Prostate gland (tissue), 2 donors: ENCODE results near the gene TMEM120B.

ENCODE experiments used
- POLR2A ChIP-seq: fragments of 450-650 bp; IDR thresholded peaks from one replicate; pipeline ENCODE4 v1.6.1; 2016; ENCODE audit warnings: antibody characterized with exemption, mild to moderate bottlenecking
- POLR2AphosphoS5 ChIP-seq: sonication (generic); formaldehyde crosslinking; IDR thresholded peaks from one replicate; pipeline ENCODE4 v1.6.1; 2017; ENCODE audit warnings: antibody characterized with exemption
- TF ChIP-seq, protein P1 (sequence below), 4 experiments: fragments of 200-600 bp in 2 of 4; fragments of 450-650 bp in 2 of 4; sonication (generic) in 2 of 4; IDR thresholded peaks; 1 replicate in 3 of 4; 2 replicates in 1 of 4; pipeline ENCODE4 v1.5.1; 2016 to 2019; ENCODE audit warnings: antibody characterized with exemption in 4 of 4, mild to moderate bottlenecking in 2 of 4, moderate library complexity in 2 of 4

GRCh38 chr12:121806546-121807423 is 94.2 kb downstream of the TMEM120B start:
- TF ChIP-seq, protein P1, sequence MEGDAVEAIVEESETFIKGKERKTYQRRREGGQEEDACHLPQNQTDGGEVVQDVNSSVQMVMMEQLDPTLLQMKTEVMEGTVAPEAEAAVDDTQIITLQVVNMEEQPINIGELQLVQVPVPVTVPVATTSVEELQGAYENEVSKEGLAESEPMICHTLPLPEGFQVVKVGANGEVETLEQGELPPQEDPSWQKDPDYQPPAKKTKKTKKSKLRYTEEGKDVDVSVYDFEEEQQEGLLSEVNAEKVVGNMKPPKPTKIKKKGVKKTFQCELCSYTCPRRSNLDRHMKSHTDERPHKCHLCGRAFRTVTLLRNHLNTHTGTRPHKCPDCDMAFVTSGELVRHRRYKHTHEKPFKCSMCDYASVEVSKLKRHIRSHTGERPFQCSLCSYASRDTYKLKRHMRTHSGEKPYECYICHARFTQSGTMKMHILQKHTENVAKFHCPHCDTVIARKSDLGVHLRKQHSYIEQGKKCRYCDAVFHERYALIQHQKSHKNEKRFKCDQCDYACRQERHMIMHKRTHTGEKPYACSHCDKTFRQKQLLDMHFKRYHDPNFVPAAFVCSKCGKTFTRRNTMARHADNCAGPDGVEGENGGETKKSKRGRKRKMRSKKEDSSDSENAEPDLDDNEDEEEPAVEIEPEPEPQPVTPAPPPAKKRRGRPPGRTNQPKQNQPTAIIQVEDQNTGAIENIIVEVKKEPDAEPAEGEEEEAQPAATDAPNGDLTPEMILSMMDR (IDR thresholded peaks at IDR 0.05), result no peak
- TF ChIP-seq POLR2AphosphoS5 (peak; percentile 24), POLR2A (no peak)
